ENCODE results near the gene RAB37. TPM values are rescaled to one million over a fixed set of nuclear protein-coding genes. Genes with fewer than 3 reads are reported as not detected.
A peak's percentile ranks its signal among the peaks of the same experiment; 100 is the strongest.

RAB37 gene
- total and polyA plus RNA-seq, 2 of the 13 experiments (the other 11 are each of a cell fraction or from before 2014, with no cell fraction given), result 0.91 to 3.7 TPM

GRCh38 chr17:74748529-74749278 is 11.6 kb downstream of the RAB37 start, which contains the start of gene NHERF1 (continued):
- TF ChIP-seq YEATS4 (CRISPR knock-in tag; IDR thresholded peaks at IDR 0.05; ENCODE audit: borderline replicate concordance), result peak; percentile 75
- TF ChIP-seq ZBTB20 (CRISPR knock-in tag; IDR thresholded peaks at IDR 0.05; ENCODE audit: borderline replicate concordance, low read depth), result no peak; the same call in 1 of the 2 replicates
- peak; percentile 95 for TF ChIP-seq SAP130 (CRISPR knock-in tag; IDR thresholded peaks at IDR 0.05; ENCODE audit: low read depth)
- TF ChIP-seq, protein P1, sequence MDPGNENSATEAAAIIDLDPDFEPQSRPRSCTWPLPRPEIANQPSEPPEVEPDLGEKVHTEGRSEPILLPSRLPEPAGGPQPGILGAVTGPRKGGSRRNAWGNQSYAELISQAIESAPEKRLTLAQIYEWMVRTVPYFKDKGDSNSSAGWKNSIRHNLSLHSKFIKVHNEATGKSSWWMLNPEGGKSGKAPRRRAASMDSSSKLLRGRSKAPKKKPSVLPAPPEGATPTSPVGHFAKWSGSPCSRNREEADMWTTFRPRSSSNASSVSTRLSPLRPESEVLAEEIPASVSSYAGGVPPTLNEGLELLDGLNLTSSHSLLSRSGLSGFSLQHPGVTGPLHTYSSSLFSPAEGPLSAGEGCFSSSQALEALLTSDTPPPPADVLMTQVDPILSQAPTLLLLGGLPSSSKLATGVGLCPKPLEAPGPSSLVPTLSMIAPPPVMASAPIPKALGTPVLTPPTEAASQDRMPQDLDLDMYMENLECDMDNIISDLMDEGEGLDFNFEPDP (CRISPR knock-in tag; conservative IDR thresholded peaks at IDR 0.05), result no peak; the same call in 1 of the 2 replicates
- peak; percentile 94; the same call in 1 of the 2 replicates for TF ChIP-seq ZNF558 (CRISPR knock-in tag; IDR thresholded peaks at IDR 0.05; ENCODE audit: borderline replicate concordance)
- TF ChIP-seq ZNF367 (CRISPR knock-in tag; IDR thresholded peaks at IDR 0.05; ENCODE audit: borderline replicate concordance), result peak; percentile 92
- peak; percentile 84 for TF ChIP-seq TIGD3 (CRISPR knock-in tag; IDR thresholded peaks at IDR 0.05; ENCODE audit: borderline replicate concordance)
- peak; percentile 58 for TF ChIP-seq RARA (CRISPR knock-in tag; IDR thresholded peaks at IDR 0.05)
- peak; percentile 95 for TF ChIP-seq ZNF138 (CRISPR knock-in tag; IDR thresholded peaks at IDR 0.05; ENCODE audit: low read depth)
- TF ChIP-seq FOXK1 (CRISPR knock-in tag; IDR thresholded peaks at IDR 0.05; ENCODE audit: borderline replicate concordance, low read depth), result peak; percentile 55; the same call in 1 of the 2 replicates
- TF ChIP-seq HOXA5 (CRISPR knock-in tag; IDR thresholded peaks at IDR 0.05), result peak; percentile 94
- no peak for TF ChIP-seq PRPF4 (IDR thresholded peaks at IDR 0.05; ENCODE audit: low read depth, low read length, poor library complexity, severe bottlenecking)
- peak; percentile 61; the same call in 1 of the 2 replicates for TF ChIP-seq ZNF263 (CRISPR knock-in tag; IDR thresholded peaks at IDR 0.05)
- peak; percentile 95 for TF ChIP-seq ZNF816 (CRISPR knock-in tag; IDR thresholded peaks at IDR 0.05; ENCODE audit: borderline replicate concordance)
- TF ChIP-seq, protein P2, sequence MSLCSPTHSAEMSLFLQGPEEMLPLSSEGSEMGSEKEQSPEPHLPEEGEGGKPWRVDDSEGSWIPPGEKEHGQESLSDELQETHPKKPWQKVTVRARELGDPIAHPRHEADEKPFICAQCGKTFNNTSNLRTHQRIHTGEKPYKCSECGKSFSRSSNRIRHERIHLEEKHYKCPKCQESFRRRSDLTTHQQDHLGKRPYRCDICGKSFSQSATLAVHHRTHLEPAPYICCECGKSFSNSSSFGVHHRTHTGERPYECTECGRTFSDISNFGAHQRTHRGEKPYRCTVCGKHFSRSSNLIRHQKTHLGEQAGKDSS (CRISPR knock-in tag; IDR thresholded peaks at IDR 0.05; ENCODE audit: borderline replicate concordance, low read depth), result peak; percentile 2; the same call in 1 of the 2 replicates
- no peak for TF ChIP-seq JDP2 (CRISPR knock-in tag; IDR thresholded peaks at IDR 0.05; ENCODE audit: borderline replicate concordance)
- TF ChIP-seq CENPT (CRISPR knock-in tag; IDR thresholded peaks at IDR 0.05; ENCODE audit: low read depth), result no peak
- peak; percentile 67 for TF ChIP-seq STAG1 (CRISPR knock-in tag; IDR thresholded peaks at IDR 0.05)
- TF ChIP-seq ZNF432 (CRISPR knock-in tag; IDR thresholded peaks at IDR 0.05; ENCODE audit: borderline replicate concordance), result no peak
- TF ChIP-seq ZNF563 (CRISPR knock-in tag; IDR thresholded peaks at IDR 0.05), result peak; percentile 89
- TF ChIP-seq ZNF572 (CRISPR knock-in tag; IDR thresholded peaks at IDR 0.05), result 0 out of 2 replicates have a peak, but pooled peaks have one; percentile 13
- 0 out of 2 replicates have a peak, but pooled peaks have one; percentile 9 for TF ChIP-seq PCBP1 (IDR thresholded peaks at IDR 0.05; ENCODE audit: borderline replicate concordance, low read depth, low read length)
- no peak; the same call in none of the 2 replicates for TF ChIP-seq IRX3 (CRISPR knock-in tag; IDR thresholded peaks at IDR 0.05; ENCODE audit: borderline replicate concordance, low read depth)
- TF ChIP-seq DNMT3B (CRISPR knock-in tag; conservative IDR thresholded peaks at IDR 0.05), result peak; percentile 55; the same call in 1 of the 2 replicates
- TF ChIP-seq ZNF30 (CRISPR knock-in tag; IDR thresholded peaks at IDR 0.05), result peak; percentile 70; the same call in 1 of the 2 replicates
- TF ChIP-seq KLF6 (CRISPR knock-in tag; IDR thresholded peaks at IDR 0.05), result peak; percentile 95

Measured in HepG2 (cell line).